NCI-H1105 treated with DMSO at 0.1 percent for 48 hours (cell line): Measurements from ENCODE around the gene ZMIZ1.

ENCODE experiments used
- DNase-seq: peaks from one replicate; lab custom pipeline; 2025; lab: John Stamatoyannopoulos, UW

Gene ZMIZ1

GRCh38 chr10:79123547-79123963 is 54.8 kb downstream of the ZMIZ1 start:
- DNase-seq, result no peak

GRCh38 chr10:79124066-79124465 is 55.3 kb downstream of the ZMIZ1 start:
- no peak for DNase-seq

GRCh38 chr10:79125092-79125491 is 56.3 kb downstream of the ZMIZ1 start:
- no peak for DNase-seq

DNA sequence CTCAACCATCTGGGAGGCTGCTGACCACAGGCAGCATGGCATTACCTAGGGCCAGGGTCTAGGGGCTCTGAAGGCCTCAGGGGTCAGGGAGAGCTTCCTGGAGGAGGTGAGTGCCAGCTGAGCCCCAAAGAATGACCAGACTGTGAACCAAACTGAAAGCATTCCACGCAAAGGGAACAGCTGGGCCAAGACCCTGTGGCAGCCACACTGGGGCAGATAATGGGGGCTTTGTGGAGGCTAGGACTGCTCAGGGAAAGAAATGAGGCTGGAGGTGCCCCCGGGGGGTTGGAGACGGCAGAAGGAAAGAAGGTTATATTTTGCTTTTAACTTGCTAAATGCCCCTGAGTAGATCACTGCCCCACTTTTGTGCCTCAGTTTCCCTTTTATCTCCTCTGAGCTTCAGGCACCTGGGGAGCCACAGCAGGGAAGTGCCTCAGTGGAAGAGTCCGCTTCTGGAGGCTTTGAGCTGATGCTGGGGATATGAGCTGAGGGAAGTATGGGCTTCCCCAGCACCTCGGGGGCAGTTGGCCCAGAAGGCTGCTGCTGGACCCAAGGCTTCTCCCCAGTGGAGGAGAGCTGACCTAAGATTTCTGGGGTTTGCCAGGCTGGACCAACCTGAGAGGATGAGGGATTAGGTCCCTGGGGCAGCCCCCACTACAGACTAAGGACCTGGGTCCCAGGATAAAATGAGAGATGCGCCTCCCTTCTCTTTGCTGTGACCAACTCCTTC is 57.8 kb downstream of the ZMIZ1 start:
- DNase-seq, result no peak

DNA sequence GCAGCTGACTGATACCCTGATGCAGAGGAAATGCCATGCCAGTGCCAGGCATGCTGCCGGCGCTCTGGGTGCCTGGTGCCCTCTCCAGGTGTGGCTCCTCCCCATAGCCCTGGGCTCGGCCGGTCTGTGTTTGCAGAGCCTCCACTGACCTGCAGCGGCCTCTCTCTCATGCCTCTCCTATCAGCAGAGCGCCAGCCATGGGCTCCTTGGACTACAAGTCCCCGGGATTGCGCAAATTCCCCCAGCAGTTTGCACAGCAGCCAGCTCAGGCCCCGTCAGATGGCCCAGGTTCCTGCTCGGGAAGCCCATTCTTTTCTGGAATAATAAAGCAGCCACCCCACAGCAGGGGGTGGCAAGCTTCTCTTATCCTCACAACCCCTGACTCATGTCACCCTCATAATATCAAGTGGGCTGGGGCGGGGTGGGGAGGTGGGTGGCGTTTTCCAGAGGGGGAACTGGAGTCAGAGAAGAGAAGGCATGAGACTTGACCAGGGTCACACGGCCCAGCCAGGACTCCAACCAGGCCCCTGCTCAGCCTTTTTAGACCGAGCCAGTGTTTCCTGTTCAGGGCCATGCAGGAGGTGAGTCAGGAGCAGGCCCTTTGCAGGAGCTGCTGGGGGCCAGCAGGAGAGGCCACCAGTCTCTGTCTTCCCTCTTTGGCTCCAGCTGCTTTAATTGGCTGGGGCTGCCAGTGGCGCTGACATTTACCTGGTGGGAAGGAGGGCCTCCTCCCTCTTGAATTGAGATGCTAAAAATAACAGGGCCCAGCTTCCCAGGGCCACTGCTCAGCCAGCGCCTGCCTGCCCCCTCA is 58.6 kb downstream of the ZMIZ1 start:
- no peak for DNase-seq

DNA sequence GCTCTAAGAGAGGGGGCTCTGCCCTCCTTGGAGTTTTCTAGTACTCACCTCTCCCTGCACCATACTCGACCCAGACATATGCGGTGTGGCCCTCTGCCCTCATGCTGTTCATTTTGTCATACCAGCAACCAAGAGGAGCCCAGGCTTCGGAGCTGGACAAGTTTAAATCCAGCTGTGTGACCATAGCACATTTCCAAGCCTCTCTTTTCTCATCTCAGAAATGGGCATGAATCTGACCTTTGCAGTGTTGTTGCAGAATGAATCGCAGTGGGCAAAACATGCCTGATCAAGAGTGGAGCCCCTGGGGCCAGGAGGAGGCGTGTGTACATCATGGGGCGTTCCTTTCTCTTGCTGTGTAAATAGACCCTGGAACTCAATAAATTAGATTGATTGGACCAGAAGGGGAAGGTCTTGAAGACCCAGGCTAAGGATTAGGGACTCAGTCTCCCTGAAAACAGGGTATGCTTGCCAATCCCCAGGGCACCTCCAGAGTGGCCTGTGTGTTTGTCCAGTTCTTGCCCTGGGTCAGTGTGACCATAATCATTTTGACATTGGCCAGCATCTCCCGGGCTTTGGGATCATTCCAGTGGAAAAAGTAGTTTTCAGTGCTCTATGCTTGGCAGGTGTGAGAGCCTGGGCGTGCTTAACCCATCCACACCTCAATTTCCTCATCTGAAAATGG is 59.6 kb downstream of the ZMIZ1 start:
- DNase-seq, result no peak

GRCh38 chr10:79128923-79129305 is 60.1 kb downstream of the ZMIZ1 start:
- DNase-seq, result no peak

DNA sequence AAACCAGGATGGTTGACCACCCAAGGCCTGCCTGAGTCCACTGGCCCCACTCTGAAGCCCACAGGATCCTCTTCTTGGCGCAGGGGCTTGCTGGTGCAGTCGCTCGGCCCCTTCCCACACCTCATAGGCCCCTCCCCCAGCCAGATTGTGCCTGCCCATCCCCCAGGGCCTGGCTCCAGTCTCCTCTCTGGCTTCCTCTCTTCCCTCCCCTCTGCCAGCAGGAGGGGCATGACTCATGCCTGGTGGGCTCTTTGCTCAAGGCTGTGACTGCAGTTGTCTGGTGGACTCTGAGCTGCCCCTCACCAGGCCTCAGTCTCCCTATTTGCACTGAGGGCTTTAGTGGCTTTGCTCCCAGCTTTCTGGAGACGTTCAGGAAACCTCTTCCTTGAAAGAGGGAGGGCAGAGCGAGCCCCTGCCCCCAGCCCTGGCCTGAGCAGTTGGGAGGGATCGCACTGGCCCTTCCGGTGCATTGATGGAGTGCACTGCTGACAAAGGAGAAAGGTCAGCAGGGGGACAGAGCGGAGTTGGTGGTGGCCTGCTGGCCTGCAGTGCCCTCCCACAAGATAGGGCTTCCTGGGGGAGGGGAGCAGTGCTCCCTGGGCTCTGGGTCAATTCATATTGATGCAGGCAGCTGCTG is 60.7 kb downstream of the ZMIZ1 start:
- DNase-seq, result no peak

GRCh38 chr10:79130255-79130654 is 61.5 kb downstream of the ZMIZ1 start:
- DNase-seq, result no peak

DNA sequence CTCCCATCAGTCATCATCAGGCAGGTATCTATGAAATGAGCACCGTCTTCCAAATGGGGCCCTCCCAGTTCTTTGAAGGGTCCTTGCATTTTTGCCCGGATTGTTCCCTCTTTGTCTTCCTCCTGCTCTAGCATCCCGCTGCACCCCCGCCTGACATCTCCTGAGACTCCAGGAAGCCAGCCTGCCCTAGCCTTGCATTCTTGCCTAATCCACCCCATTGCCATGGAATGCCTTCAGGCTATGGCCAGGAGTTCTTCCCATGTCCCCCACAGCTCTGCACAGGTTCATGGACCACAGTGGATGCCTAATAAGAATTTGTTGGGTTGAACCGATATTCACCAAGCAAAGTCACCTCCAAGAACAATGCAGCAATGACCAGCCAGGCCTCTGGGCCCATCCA is 62.1 kb downstream of the ZMIZ1 start:
- DNase-seq, result no peak

DNA sequence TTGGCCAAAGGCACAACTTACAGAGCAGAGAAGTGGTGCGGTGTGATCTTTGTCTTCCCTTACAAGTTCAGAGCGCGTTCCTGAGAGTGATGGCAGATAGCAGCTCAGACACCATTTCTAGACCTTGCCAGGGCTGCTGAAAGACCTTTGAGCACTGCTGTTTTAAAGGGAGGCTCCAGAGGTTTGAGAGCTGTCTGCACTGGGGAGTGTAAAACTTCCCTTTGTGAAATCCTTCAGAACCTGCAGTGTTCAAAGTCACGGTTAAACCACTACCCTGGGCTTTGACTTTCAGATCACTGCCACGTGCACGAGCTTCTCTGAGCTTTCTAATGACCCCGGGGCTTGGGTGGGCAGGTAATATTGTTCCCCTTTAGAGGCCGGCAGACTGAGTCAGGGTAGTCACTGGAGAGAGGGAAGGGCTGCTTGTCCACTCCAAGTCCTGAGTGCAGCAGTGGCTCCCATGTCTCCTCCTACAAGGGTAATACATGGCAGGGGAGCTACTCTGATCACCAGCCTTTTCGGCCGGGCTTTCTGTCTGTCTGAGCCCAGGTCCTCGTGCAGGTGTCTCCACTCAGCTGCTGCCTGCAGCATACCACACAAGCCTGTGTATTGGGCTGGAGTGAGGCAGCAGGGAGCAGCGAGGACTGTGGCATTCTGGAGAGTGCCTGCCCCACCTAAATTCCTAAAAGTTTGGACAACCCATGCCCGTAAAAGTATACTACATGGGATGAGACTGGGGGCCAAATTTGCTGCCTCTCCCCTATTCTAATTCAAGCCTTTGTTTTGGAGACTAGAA is 63.3 kb downstream of the ZMIZ1 start:
- no peak for DNase-seq

DNA sequence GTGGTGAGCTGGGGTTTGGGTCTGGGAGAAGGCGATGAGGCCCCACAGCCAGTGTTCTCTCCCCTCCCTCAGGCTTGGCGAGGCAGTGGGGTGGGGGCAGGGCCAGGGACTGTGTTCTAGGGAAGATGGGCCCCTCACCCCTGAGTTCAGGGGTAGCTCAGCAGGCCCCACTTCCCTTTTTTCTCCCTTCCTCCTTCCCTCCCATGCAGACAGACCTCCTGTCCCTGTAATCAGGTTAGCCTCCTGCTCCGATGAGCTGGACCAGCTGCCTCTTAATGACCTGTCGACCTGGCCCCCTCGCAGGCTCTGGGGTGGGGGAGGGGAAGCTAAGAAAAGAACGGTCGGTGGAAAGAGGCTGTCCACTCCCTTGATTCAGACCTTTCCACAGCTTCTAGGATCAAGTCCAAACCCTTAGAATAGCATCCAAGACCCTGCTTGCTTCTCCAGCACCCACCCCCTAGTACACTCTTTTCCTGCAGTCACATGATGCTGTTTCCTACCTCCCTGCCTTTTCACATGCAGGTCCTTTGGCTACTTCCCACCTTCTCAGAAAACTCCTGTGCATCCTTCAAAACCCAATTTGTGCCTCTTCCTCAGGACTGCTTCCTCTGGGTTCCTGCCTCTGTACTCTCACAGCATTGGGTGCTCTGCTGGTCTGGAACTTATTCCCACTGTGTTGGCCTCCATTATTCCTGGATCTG is 64.1 kb downstream of the ZMIZ1 start:
- DNase-seq, result no peak

DNA sequence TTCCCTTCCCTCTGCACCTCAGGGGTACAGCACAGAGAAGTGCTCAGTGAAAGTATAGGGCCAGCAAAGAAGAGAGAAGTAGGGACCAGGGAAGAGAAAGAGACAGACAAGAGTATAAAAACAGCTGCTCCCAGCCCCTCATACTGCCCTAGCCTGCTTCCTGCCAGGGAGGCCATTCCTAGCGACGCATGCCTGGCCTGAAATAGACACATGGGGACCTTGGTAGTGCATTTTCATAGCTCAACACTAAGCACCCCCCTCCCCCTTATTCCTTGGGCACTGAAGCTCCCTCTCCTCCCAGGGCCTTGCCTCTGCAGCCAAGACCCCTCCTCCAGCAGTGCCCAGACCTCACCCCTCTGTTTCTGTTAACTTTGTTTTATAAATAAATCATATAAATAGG is 64.7 kb downstream of the ZMIZ1 start:
- DNase-seq, result no peak

DNA sequence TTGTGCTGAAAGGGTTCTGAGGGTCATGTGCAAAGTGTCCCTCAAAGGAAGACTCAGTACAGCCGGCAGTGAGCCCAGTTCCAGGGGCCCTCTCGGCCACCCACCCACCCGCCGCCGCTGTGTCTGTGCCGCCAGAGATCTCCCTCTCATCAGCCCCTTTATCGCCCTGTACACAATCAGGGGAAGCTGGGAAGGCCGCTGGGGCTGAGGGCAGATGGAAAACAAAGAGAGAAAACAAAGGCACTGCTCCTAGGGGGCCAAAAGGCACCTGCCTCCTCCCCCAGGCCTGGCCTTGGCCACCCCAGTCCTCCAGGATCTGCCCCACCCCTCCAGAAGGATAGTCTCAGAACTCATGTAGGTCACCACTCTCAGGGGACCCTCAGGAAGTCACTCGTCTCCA is 67.0 kb downstream of the ZMIZ1 start:
- DNase-seq, result no peak

- DNase-seq, result no peak
Observed at GRCh38 chr10:79136236-79137005, 67.7 kb downstream of the ZMIZ1 start.

GRCh38 chr10:79137300-79137756 is 68.6 kb downstream of the ZMIZ1 start:
- no peak for DNase-seq

DNA sequence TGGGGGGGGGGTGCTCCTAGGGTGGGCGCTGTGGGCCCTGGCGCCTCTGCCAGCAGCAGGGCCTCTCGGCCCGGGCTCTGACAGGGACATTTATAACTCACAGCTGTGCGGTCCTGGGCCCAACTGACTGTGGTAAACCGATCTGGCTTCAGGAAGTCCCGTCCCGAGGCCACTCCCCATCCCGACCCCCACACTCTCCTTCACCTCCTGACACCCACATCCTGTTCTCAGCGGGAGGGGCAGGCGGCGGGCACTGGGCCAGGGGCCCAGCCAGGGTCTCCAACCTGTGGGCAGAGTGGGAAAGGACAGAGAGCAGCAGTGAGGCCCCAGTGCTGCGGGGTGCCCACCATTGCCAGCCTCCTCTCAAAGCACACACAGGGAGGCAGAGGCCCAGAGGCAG is 69.1 kb downstream of the ZMIZ1 start:
- DNase-seq, result no peak

DNA sequence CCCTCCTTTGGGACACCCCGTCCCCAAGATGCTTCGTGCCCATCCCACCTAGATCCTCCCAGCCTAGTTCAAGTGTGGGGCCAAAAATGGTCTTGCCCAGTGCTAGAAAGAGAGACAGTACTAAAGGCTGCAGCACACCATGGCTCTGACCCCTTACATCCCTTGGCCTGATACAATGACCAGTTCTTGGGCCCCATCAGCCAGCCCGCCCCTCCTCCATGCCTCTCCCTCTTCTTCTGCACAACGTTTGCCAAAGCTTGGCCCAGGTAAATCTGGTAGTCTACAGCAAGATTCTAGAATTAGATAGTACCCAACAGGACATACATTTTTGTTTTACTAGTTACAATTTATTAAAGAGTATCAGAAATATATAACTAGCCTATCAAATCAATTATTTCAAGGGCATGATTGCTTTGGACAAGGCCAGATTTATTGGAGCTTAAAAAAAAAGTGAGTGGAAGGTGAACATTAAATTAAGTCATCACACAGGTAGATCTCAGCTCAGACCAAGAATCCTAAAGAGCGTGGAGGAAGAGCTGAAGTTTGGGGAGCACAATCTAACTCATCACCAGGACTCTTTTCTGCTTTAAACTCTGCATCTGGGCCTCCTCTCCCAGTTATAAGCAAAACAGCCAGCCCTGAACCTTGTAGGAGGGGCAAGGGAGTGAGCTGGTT is 69.8 kb downstream of the ZMIZ1 start:
- no peak for DNase-seq

- no peak for DNase-seq
Observed at GRCh38 chr10:79139124-79139835, 70.5 kb downstream of the ZMIZ1 start.
